Lung (tissue), 13 donors: ENCODE results near the gene MRC2. TPM values are rescaled to one million over a fixed set of nuclear protein-coding genes. Genes with fewer than 3 reads are reported as not detected.

Source experiments
- ATAC-seq: fragments of 200-7000 bp; cut with Tn5 transposase; one replicate; pipeline ENCODE4 v1.9.1; 2020; ENCODE audit warnings: moderate number of reproducible peaks; ENCODE audit not compliant: insufficient read depth, low FRiP score
- DNase-seq, 3 donors: peaks; one replicate each; pipeline ENCODE4 v3.0.0-alpha.2; 2013 to 2017
- H3K27ac ChIP-seq, 2 donors: one replicate each; pipeline ENCODE4 v1.5.1; 2013; ENCODE audit warnings: mild to moderate bottlenecking in 2 of 2, moderate library complexity in 2 of 2, control low read depth in 1 of 2, inconsistent platforms in 1 of 2, low read depth in 1 of 2, low read length in 1 of 2
- H3K27me3 ChIP-seq, 3 donors: one replicate each; pipeline ENCODE4 v1.5.1; 2013; ENCODE audit warnings: low read length in 2 of 3; ENCODE audit not compliant: control insufficient read depth in 3 of 3, insufficient read depth in 3 of 3
- H3K36me3 ChIP-seq, 4 donors: one replicate each; pipeline ENCODE4 v1.5.1; 2013; ENCODE audit warnings: low read length in 4 of 4, mild to moderate bottlenecking in 1 of 4, moderate library complexity in 1 of 4; ENCODE audit not compliant: control insufficient read depth in 4 of 4, insufficient read depth in 4 of 4
- H3K4me1 ChIP-seq, 5 donors: one replicate each; pipeline ENCODE4 v1.5.1; 2013; ENCODE audit warnings: low read length in 5 of 5, mild to moderate bottlenecking in 2 of 5, moderate library complexity in 1 of 5; ENCODE audit not compliant: control insufficient read depth in 5 of 5, insufficient read depth in 5 of 5
- H3K4me3 ChIP-seq: one replicate; pipeline ENCODE4 v1.5.1; 2013; ENCODE audit warnings: mild to moderate bottlenecking, control low read depth, moderate library complexity
- H3K9ac ChIP-seq, 2 donors: one replicate each; pipeline ENCODE4 v1.5.1; 2013; ENCODE audit warnings: low read length in 2 of 2, control low read depth in 1 of 2; ENCODE audit not compliant: insufficient read depth in 1 of 2
- H3K9me3 ChIP-seq, 4 donors: one replicate each; pipeline ENCODE4 v1.5.1; 2013; ENCODE audit warnings: low read length in 3 of 4, mild to moderate bottlenecking in 1 of 4, moderate library complexity in 1 of 4; ENCODE audit not compliant: control insufficient read depth in 4 of 4, insufficient read depth in 3 of 4
- CTCF ChIP-seq: IDR thresholded peaks from 2 replicates; pipeline ENCODE4 v1.5.1; 2012; ENCODE audit warnings: mild to moderate bottlenecking; ENCODE audit errors: control extremely low read depth, extremely low read depth
- WGBS, 2 donors: extraction: QIAGEN DNeasy Blood & Tissue Kit; methylation state at CpG; one replicate each; pipeline ENCODE4 v1.1.7; 2013; 5-methylcytosine and 5-hydroxymethylcytosine counted together
- polyA plus RNA-seq, 2 donors: library from polyadenylated mRNA; stranded (reverse); fragments of 200-250 nt; gene quantifications; one replicate each; pipeline ENCODE4 v1.2.1, GENCODE V29; 2013
- small RNA-seq: library from RNA; depleted of rRNA; stranded (forward); fragments of <200 nt; gene quantifications from one replicate; pipeline ENCODE3, GENCODE V24; 2014; ENCODE audit warnings: low replicate concordance
- total RNA-seq, 2 donors: library from RNA; depleted of rRNA in 1 of 2; stranded (reverse); fragments of >200 nt in 1 of 2; gene quantifications; one replicate each; pipeline ENCODE4 v1.2.1, GENCODE V29; 2014 to 2021
- donor health status: control.
- donor health status: control.
- donor health status: Bipolar disorder and iron deficiency.
- donor health status: healthy.
- donor health status: DM: yes; HTN: yes; CAD: no.

The MRC2 gene
- total and polyA plus RNA-seq, 4 donors, result 15.9 to 82.3 (median 68.5) TPM

- H3K27ac ChIP-seq, result no peak overlapping the region
- no peak for TF ChIP-seq CTCF
- no peaks in the 10 kb centered on the region for H3K36me3 ChIP-seq
- no peak overlapping the region for H3K4me3 ChIP-seq
- no peaks in the 10 kb centered on the region for H3K9me3 ChIP-seq
- no peak overlapping the region for H3K9ac ChIP-seq
- DNase-seq, result no peak
- 90 to 91% methylated on average over 16 of the region's 16 CpGs for WGBS, 2 donors
- no peaks in the 10 kb centered on the region for H3K27me3 ChIP-seq
- no peak for ATAC-seq
- H3K4me1 ChIP-seq, result no peaks in the 10 kb centered on the region
These were observed 112.3 kb downstream of the MRC2 start for GRCh38 chr17:62739645-62740388.

GRCh38 chr17:62741290-62741689 is 113.8 kb downstream of the MRC2 start:
- no peaks in the 10 kb centered on the region for H3K4me1 ChIP-seq
- ATAC-seq (no peak), DNase-seq (no peak)
- no peak for TF ChIP-seq CTCF
- H3K4me3 ChIP-seq, result no peak overlapping the region
- H3K9me3 ChIP-seq, result no peaks in the 10 kb centered on the region
- H3K27ac ChIP-seq, result no peak overlapping the region
- H3K9ac ChIP-seq, result no peak overlapping the region
- 92 to 93% methylated on average over 4 of the region's 4 CpGs for WGBS, 2 donors
- H3K36me3 ChIP-seq, result no peaks in the 10 kb centered on the region
- no peaks in the 10 kb centered on the region for H3K27me3 ChIP-seq

Small RNA genes lying within 50 kb of the gene (small RNA-seq; reads per million reads assigned to genes)
- gene RF00019, result not detected
- not detected for gene RNU6-446P

Other genes with a start within 250 kb of the MRC2 start
- not detected for gene EFCAB3, start 247.1 kb upstream of the MRC2 start, total RNA-seq
- not detected for gene EFCAB3, start 247.1 kb upstream of the MRC2 start, polyA plus RNA-seq
- gene METTL2A, start 203.8 kb upstream of the MRC2 start, total RNA-seq, result 10 to 100 TPM; 18.4 to 22.3 TPM
- gene METTL2A, start 203.8 kb upstream of the MRC2 start, polyA plus RNA-seq, result 10 to 100 TPM in 1 of 2 donors, 1 to 10 TPM in 1; 8.0 to 12.5 TPM
- 10 to 100 TPM; 31.0 to 87.7 TPM for gene TLK2, start 148.8 kb upstream of the MRC2 start, total RNA-seq
- 10 to 100 TPM; 11.6 to 20.9 TPM for gene TLK2, start 148.8 kb upstream of the MRC2 start, polyA plus RNA-seq
- gene MARCHF10, start 180.6 kb downstream of the MRC2 start, total RNA-seq, result 10 to 100 TPM in 1 of 2 donors, 1 to 10 TPM in 1; 8.8 to 13.8 TPM
- 1 to 10 TPM; 3.1 to 6.1 TPM for gene MARCHF10, start 180.6 kb downstream of the MRC2 start, polyA plus RNA-seq